DOHH2 (cell line): ENCODE measurements around the gene COL9A3.

Experiments
- EZH2phosphoT487 ChIP-seq: fragments of 200-600 bp; sonication (generic); IDR thresholded peaks from 2 replicates; pipeline ENCODE4 v1.6.1; 2017; ENCODE audit warnings: borderline replicate concordance, mild to moderate bottlenecking, antibody characterized with exemption, low read length, moderate library complexity, mixed read lengths
- TF ChIP-seq, protein P1 (sequence below): fragments of 200-600 bp; sonication (generic); IDR thresholded peaks from one replicate; pipeline ENCODE4 v1.5.1; 2014; ENCODE audit warnings: antibody characterized with exemption, mild to moderate bottlenecking, low read depth, low read length; ENCODE audit not compliant: poor library complexity, severe bottlenecking

DNA sequence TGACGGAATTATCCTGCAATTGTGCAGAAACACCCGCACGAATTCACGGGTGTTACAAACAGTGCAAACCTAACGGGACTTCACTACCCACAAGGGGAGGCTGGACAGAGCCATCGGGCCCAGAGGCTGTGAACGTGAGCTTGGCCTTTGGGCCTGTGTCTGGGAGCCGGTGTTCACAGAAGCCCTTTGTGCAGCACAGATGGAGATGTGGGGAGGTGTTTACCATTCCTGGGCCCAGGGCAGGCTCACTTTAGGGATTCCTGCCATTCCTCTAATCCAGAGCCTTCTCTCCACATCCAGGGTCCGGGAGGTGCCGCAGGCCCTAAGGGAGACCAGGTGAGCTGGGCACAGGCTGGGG, 15.0 kb downstream of the COL9A3 start:
- no peak for TF ChIP-seq EZH2phosphoT487
- TF ChIP-seq, protein P1, sequence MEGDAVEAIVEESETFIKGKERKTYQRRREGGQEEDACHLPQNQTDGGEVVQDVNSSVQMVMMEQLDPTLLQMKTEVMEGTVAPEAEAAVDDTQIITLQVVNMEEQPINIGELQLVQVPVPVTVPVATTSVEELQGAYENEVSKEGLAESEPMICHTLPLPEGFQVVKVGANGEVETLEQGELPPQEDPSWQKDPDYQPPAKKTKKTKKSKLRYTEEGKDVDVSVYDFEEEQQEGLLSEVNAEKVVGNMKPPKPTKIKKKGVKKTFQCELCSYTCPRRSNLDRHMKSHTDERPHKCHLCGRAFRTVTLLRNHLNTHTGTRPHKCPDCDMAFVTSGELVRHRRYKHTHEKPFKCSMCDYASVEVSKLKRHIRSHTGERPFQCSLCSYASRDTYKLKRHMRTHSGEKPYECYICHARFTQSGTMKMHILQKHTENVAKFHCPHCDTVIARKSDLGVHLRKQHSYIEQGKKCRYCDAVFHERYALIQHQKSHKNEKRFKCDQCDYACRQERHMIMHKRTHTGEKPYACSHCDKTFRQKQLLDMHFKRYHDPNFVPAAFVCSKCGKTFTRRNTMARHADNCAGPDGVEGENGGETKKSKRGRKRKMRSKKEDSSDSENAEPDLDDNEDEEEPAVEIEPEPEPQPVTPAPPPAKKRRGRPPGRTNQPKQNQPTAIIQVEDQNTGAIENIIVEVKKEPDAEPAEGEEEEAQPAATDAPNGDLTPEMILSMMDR = no peak
